Liver (tissue), 9 donors: Measurements from ENCODE around the gene ST14. TPM values are rescaled to one million over a fixed set of nuclear protein-coding genes. Genes with fewer than 3 reads are reported as not detected.

Source experiments
- DNase-seq: peaks from one replicate; pipeline ENCODE4 v3.0.0-alpha.2; 2017; ENCODE audit warnings: low spot score
- H3K27ac ChIP-seq, 2 donors: one replicate each; pipeline ENCODE4 v1.7.0; 2013; ENCODE audit warnings: inconsistent platforms in 2 of 2, low read length in 2 of 2, control low read depth in 1 of 2, low read depth in 1 of 2, mild to moderate bottlenecking in 1 of 2
- H3K27me3 ChIP-seq, 4 donors: one replicate each; pipeline versions ENCODE4 v1.6.1 to v1.7.0; 2013; ENCODE audit warnings: low read length in 3 of 4, inconsistent platforms in 1 of 4, mild to moderate bottlenecking in 1 of 4, moderate library complexity in 1 of 4; ENCODE audit not compliant: control insufficient read depth in 4 of 4, insufficient read depth in 4 of 4
- H3K36me3 ChIP-seq, 4 donors: one replicate each; pipeline versions ENCODE4 v1.6.1 to v1.7.0; 2013; ENCODE audit warnings: low read length in 3 of 4, mild to moderate bottlenecking in 3 of 4, low read depth in 1 of 4, moderate library complexity in 1 of 4; ENCODE audit not compliant: control insufficient read depth in 4 of 4, insufficient read depth in 3 of 4
- H3K4me1 ChIP-seq, 4 donors: one replicate each; pipeline versions ENCODE4 v1.6.1 to v1.7.0; 2013; ENCODE audit warnings: low read length in 3 of 4, mild to moderate bottlenecking in 3 of 4, moderate library complexity in 1 of 4; ENCODE audit not compliant: control insufficient read depth in 4 of 4, insufficient read depth in 4 of 4
- H3K4me3 ChIP-seq, 3 donors: one replicate each; pipeline versions ENCODE4 v1.6.1 to v1.7.0; 2013; ENCODE audit warnings: low read length in 3 of 3, control low read depth in 1 of 3, low read depth in 1 of 3, mild to moderate bottlenecking in 1 of 3
- H3K9ac ChIP-seq, 2 donors: one replicate each; pipeline ENCODE4 v1.7.0; 2013; ENCODE audit warnings: low read length in 2 of 2, mild to moderate bottlenecking in 2 of 2, moderate library complexity in 2 of 2, control low read depth in 1 of 2, low read depth in 1 of 2
- H3K9me3 ChIP-seq, 4 donors: one replicate each; pipeline versions ENCODE4 v1.6.1 to v1.7.0; 2013; ENCODE audit warnings: low read length in 3 of 4; ENCODE audit not compliant: control insufficient read depth in 4 of 4
- ATF3 ChIP-seq: IDR thresholded peaks from 2 replicates; pipeline ENCODE4 v1.6.1; 2016; ENCODE audit warnings: antibody characterized with exemption
- EGR1 ChIP-seq, 2 donors: IDR thresholded peaks; 2 replicates each; pipeline ENCODE4 v1.6.1; 2016 to 2018; ENCODE audit warnings: antibody characterized with exemption in 2 of 2, low read depth in 2 of 2
- FOXA1 ChIP-seq: IDR thresholded peaks from 2 replicates; pipeline ENCODE4 v1.6.1; 2016; ENCODE audit warnings: antibody characterized with exemption
- FOXA2 ChIP-seq: IDR thresholded peaks from 2 replicates; pipeline ENCODE4 v1.6.1; 2016; ENCODE audit warnings: antibody characterized with exemption
- GABPA ChIP-seq, 2 donors: IDR thresholded peaks in 1 of 2; conservative IDR thresholded peaks in 1 of 2; 2 replicates each; pipeline ENCODE4 v1.6.1; 2016; ENCODE audit warnings: antibody characterized with exemption in 2 of 2, mild to moderate bottlenecking in 1 of 2, moderate library complexity in 1 of 2
- HNF4A ChIP-seq, 2 donors: conservative IDR thresholded peaks; 2 replicates each; pipeline ENCODE4 v1.6.1; 2016; ENCODE audit warnings: antibody characterized with exemption in 2 of 2, mild to moderate bottlenecking in 2 of 2
- HNF4G ChIP-seq: IDR thresholded peaks from 2 replicates; pipeline ENCODE4 v1.6.1; 2016; ENCODE audit warnings: antibody characterized with exemption
- JUND ChIP-seq, 2 donors: IDR thresholded peaks; 2 replicates each; pipeline ENCODE4 v1.6.1; 2016; ENCODE audit warnings: antibody characterized with exemption in 2 of 2
- MAX ChIP-seq: IDR thresholded peaks from 2 replicates; pipeline ENCODE4 v1.6.1; 2016; ENCODE audit warnings: antibody characterized with exemption
- NR2F2 ChIP-seq: IDR thresholded peaks from 2 replicates; pipeline ENCODE4 v1.6.1; 2016; ENCODE audit warnings: antibody characterized with exemption
- REST ChIP-seq: IDR thresholded peaks from 2 replicates; pipeline ENCODE4 v1.6.1; 2016; ENCODE audit warnings: antibody characterized with exemption, mild to moderate bottlenecking
- RXRA ChIP-seq, 2 donors: IDR thresholded peaks; 2 replicates each; pipeline ENCODE4 v1.6.1; 2017 to 2018; ENCODE audit warnings: antibody characterized with exemption in 2 of 2, mild to moderate bottlenecking in 1 of 2
- TAF1 ChIP-seq: conservative IDR thresholded peaks from 2 replicates; pipeline ENCODE4 v1.6.1; 2016; ENCODE audit warnings: antibody characterized with exemption, mild to moderate bottlenecking
- ZBTB33 ChIP-seq: IDR thresholded peaks from 2 replicates; pipeline ENCODE4 v1.6.1; 2016; ENCODE audit warnings: antibody characterized with exemption
- WGBS: extraction: QIAGEN DNeasy Blood & Tissue Kit; methylation state at CpG from one replicate; pipeline ENCODE4 v1.1.7; 2013; 5-methylcytosine and 5-hydroxymethylcytosine counted together
- polyA plus RNA-seq, 2 donors: library from polyadenylated mRNA; stranded (reverse) in 1 of 2; unstranded in 1 of 2; fragments of 200-250 nt in 1 of 2; fragments of >200 nt in 1 of 2; fragmentation: Nextera tagmentation in 1 of 2; extraction: Ambion mirVana in 1 of 2; gene quantifications; one replicate each; pipeline versions ENCODE4 v1.2.1 to v1.2.3, GENCODE V29; 2013 to 2015
- total RNA-seq, 2 donors: library from RNA; depleted of rRNA; stranded (reverse); fragments of >200 nt; gene quantifications; one replicate each; pipeline ENCODE4 v1.2.3, GENCODE V29; 2014
- donor health status: healthy.
- donor health status: healthy.
- donor health status: healthy.
- donor health status: healthy.
- donor health status: healthy.

Gene ST14
- total and polyA plus RNA-seq, 4 donors: 2.8 to 5.9 (median 4.5) TPM

- Histone ChIP-seq H3K36me3 (no peaks in the 10 kb centered on the region), H3K27me3 (no peaks in the 10 kb centered on the region), H3K9me3 (no peaks in the 10 kb centered on the region), H3K4me3 (no peak overlapping the region), H3K4me1 (peaks cover 4 to 21% (median 12%) of the 10 kb centered on the region in 4 donors), H3K9ac (no peak overlapping the region), H3K27ac (no peak overlapping the region)
- TF ChIP-seq TAF1 (no peak), ZBTB33 (no peak), EGR1 (IDR thresholded peaks at IDR 0.05; ENCODE audit: low read depth in 2 of 2) (no peak), FOXA2 (no peak), HNF4G (no peak), GABPA (IDR thresholded peaks at IDR 0.05 in 1 of 2, conservative IDR thresholded peaks at IDR 0.05 in 1 of 2) (no peak), FOXA1 (no peak)
- WGBS: 35% methylated on average over 2 of the region's 2 CpGs
- no peak for DNase-seq
Measured at GRCh38 chr11:130164221-130164570, 4.6 kb downstream of the ST14 start.

GRCh38 chr11:130165601-130166456 lies 6.2 kb downstream of the ST14 start:
- no peak for DNase-seq
- peaks cover 0 to 11% (median 4%) of the 10 kb centered on the region in 4 donors for H3K4me1 ChIP-seq
- H3K9me3 ChIP-seq: no peaks in the 10 kb centered on the region
- 81% methylated on average over 9 of the region's 9 CpGs for WGBS
- H3K4me3 ChIP-seq: no peak overlapping the region
- TF ChIP-seq RXRA (IDR thresholded peaks at IDR 0.05): no peak
- TF ChIP-seq FOXA2: no peak
- no peak for TF ChIP-seq FOXA1
- no peak for TF ChIP-seq HNF4A (conservative IDR thresholded peaks at IDR 0.05)
- H3K9ac ChIP-seq: no peak overlapping the region
- H3K27ac ChIP-seq: no peak overlapping the region
- H3K36me3 ChIP-seq: no peaks in the 10 kb centered on the region
- no peaks in the 10 kb centered on the region for H3K27me3 ChIP-seq

GRCh38 chr11:130166457-130166784 lies 6.8 kb downstream of the ST14 start:
- H3K9ac ChIP-seq: no peak overlapping the region
- no peak for DNase-seq

More at GRCh38 chr11:130166457-130166784, 6.8 kb downstream of the ST14 start:
- H3K4me3 ChIP-seq: no peak overlapping the region
- TF ChIP-seq NR2F2: no peak
- TF ChIP-seq REST: no peak
- TF ChIP-seq FOXA1: no peak
- TF ChIP-seq TAF1: no peak
- TF ChIP-seq RXRA (IDR thresholded peaks at IDR 0.05): no peak
- no peak for TF ChIP-seq ATF3
- no peak for TF ChIP-seq JUND (IDR thresholded peaks at IDR 0.05)
- no peak for TF ChIP-seq MAX
- H3K4me1 ChIP-seq: peaks cover 0 to 10% (median 4%) of the 10 kb centered on the region in 4 donors
- H3K27ac ChIP-seq: no peak overlapping the region
- H3K27me3 ChIP-seq: no peaks in the 10 kb centered on the region
- no peaks in the 10 kb centered on the region for H3K36me3 ChIP-seq
- no peaks in the 10 kb centered on the region for H3K9me3 ChIP-seq
- WGBS: 77% methylated on average over 4 of the region's 4 CpGs
